NB4 (cell line): ENCODE data around the gene CRB1.

Experiments
- DNase-seq: peaks from one replicate; pipeline ENCODE4 v3.0.0; 2010; ENCODE audit warnings: low read depth
- H3K4me3 ChIP-seq: one replicate; pipeline ENCODE4 v1.5.1; 2011; ENCODE audit warnings: mild to moderate bottlenecking, low read depth, low read length, moderate library complexity
- CTCF ChIP-seq: IDR thresholded peaks from one replicate; pipeline ENCODE4 v1.5.1; 2012; ENCODE audit warnings: low read depth, low read length
- MAX ChIP-seq: IDR thresholded peaks from 2 replicates; pipeline ENCODE4 v1.6.1; 2011; ENCODE audit warnings: low read depth, low read length
- MYC ChIP-seq: IDR thresholded peaks from 2 replicates; pipeline ENCODE4 v1.6.1; 2011; ENCODE audit warnings: low read depth, low read length
- POLR2A ChIP-seq: IDR thresholded peaks from 2 replicates; pipeline ENCODE4 v1.6.1; 2011; ENCODE audit warnings: mild to moderate bottlenecking; ENCODE audit not compliant: insufficient read length; ENCODE audit errors: extremely low read depth

CRB1 gene

GRCh38 chr1:197336571-197336970 is 68.5 kb downstream of the CRB1 start:
- TF ChIP-seq POLR2A (no peak), CTCF (no peak), MAX (no peak), MYC (no peak)
- no peak for DNase-seq
- H3K4me3 ChIP-seq, result no peak overlapping the region

GRCh38 chr1:197339106-197340060 is 71.3 kb downstream of the CRB1 start:
- TF ChIP-seq CTCF (no peak), MAX (no peak), MYC (no peak), POLR2A (no peak)
- no peak overlapping the region for H3K4me3 ChIP-seq
- DNase-seq, result no peak

- TF ChIP-seq POLR2A (no peak), CTCF (no peak), MYC (no peak), MAX (no peak)
- no peak overlapping the region for H3K4me3 ChIP-seq
Observed at GRCh38 chr1:197341626-197342025, 73.6 kb downstream of the CRB1 start.

GRCh38 chr1:197342044-197342565 is 74.1 kb downstream of the CRB1 start:
- no peak for DNase-seq
- no peak overlapping the region for H3K4me3 ChIP-seq
- TF ChIP-seq MAX (no peak), POLR2A (no peak), CTCF (no peak), MYC (no peak)

More at GRCh38 chr1:197341626-197342025, 73.6 kb downstream of the CRB1 start:
- no peak for DNase-seq

- no peak for DNase-seq
- no peak overlapping the region for H3K4me3 ChIP-seq
- TF ChIP-seq CTCF, result no peak
- no peak for TF ChIP-seq MAX
- no peak for TF ChIP-seq MYC
- TF ChIP-seq POLR2A, result no peak
Observed at GRCh38 chr1:197342669-197343068, 74.6 kb downstream of the CRB1 start.
